GM21723 (cell line): Measurements from ENCODE around the gene GARIN5A.
A peak's percentile ranks its signal among the peaks of the same experiment; 100 is the strongest.

Experiments used
- ATAC-seq: cut with Tn5 transposase; IDR thresholded peaks from one replicate; pipeline ENCODE4 v1.9.1; 2021; ENCODE audit warnings: mild to moderate bottlenecking, moderate library complexity; ENCODE audit not compliant: unreplicated experiment

The GARIN5A gene

DNA sequence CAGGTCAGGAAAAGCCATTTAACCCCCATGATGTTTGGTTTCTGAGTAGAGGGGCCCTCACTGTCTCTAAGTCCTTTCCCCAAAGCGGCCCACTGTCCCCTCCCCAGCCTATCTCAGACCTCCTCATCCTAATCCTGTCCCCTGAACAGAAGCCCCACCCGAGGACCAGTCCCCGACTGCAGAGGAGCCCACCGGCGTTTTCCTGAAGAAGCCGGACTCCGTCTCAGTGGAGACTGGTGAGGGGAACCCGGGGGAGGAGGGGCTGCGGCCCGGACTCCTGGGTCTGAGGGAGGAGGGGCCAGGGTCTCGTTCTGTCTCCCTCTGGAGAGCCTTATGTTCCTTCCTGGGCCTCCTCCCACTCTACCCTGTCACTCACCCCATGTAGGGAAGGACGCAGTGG is 41.0 kb downstream of the GARIN5A start:
- no peak for ATAC-seq

- ATAC-seq = no peak
Observed at GRCh38 chr19:50435221-50435620, 41.4 kb downstream of the GARIN5A start.

GRCh38 chr19:50434525-50434924 is 42.1 kb downstream of the GARIN5A start:
- ATAC-seq = no peak

DNA sequence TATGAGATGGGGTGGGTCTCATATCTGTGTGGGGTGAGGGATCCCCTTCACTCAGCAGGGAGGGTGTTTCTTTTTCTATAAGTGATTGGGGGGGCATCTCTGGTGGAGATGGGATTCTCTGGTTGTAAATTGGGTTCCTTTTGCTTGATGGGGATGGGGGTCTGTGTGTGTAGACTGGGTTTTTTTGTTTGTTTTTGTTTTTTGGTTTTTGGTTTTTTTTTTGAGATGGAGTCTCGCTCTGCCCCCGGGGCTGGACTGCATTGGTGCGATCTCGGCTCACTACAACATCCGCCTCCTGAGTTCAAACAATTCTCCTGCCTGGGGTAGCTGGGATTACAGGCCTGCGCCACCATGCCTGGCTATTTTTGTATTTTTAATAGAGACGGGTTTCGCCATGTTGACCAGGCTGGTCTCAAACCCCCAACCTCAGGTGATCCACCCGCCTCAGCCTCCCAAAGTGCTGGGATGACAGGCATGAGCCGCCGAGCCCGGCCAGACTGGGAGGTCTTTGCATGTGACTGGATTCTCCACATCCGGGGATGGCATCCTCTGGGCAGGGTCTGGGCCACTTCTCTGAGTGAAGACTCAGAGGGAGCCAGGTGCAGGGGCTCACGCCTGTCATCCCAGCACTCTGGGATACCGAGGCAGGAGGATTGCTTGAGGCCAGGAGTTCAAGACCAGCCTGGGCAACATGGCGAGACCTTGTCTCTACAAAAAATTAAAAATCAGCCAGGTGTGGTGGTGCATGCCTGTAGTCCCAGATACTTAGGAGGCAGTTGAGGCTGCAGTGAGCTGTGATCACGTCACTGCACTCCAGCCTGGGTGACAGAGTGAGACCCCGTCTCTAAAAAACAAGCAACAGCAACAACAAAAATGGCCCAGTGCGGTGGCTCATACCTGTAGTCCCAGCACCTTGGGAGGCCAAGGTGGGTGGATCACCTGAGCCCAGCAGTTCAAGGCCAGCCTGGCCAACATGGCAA is 43.2 kb downstream of the GARIN5A start:
- ATAC-seq = no peak

DNA sequence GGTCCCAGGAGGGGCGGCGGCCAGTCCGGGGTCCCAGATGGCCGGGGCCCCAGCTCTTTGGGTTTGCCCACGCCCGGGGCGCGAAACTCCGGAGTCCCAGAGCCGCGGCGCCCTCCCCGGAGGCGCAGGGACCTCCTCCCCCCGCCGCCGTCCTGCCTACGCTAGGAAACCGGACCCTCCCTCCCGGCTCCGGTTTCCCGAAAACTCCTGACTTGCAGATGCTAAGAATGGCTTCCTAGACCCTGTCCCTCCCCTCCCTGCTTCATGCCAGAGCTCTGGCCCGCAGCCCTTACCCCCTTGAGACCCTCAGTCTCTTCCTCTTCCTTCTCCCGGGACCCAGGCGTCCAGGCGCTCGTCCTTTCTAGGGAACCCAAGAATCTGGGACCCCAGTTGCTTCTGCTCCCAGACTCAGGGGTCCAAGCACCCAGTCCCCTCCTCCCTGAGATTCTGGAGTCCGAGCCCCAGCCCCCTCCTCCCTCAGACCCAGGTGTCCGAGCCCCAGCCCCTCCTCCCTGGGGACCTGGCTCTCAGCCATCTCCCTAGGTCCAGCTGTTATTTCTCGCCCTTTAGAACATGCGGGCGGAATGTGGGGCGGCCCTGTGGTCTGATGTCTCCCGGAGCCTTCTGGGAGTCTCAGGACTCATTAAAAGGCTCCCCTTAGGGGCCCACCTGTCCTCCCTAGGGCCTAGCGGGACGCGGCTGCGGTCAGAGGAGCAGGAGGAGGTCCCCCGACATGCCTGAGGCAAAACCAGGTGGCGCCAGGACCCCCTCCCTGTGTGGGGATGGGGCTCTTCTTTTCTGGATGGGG is 44.2 kb downstream of the GARIN5A start, which contains the start of gene MYBPC2:
TSS of gene MYBPC2 (plus strand) at position 672 of the 808 bp plus-strand sequence. CDS start at position 734, 62 bp downstream.
- no peak for ATAC-seq

GRCh38 chr19:50431343-50432220 is 45.1 kb downstream of the GARIN5A start:
- ATAC-seq = peak; percentile 71

DNA sequence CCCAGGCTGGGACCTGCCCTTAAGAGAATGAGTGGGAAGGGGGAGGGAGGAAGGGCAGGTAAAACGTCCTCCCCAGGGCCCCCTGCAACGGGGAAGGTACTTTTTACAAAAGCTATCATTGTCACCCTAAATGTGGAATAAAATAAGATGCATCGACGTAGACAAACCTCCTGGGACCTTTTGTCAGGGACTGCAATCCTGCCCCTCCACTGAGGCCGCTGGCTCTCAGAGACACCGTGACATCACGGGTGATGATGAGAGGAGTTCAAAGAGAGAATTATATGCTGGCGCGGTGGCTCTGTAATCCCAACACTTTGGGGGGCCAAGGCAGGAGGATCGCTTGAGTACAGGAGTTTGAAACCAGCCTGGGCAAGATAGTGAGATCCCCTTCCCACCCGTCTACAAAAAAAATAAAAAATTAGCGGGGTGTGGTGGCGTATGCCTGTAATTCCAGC is 45.7 kb downstream of the GARIN5A start:
- no peak for ATAC-seq

GRCh38 chr19:50428772-50429463 is 47.7 kb downstream of the GARIN5A start:
- no peak for ATAC-seq

- ATAC-seq = no peak
Observed at GRCh38 chr19:50427997-50428425, 48.6 kb downstream of the GARIN5A start.

GRCh38 chr19:50427318-50427925 is 49.2 kb downstream of the GARIN5A start:
- no peak for ATAC-seq

- no peak for ATAC-seq
Observed at GRCh38 chr19:50425581-50425980, 51.1 kb downstream of the GARIN5A start.

DNA sequence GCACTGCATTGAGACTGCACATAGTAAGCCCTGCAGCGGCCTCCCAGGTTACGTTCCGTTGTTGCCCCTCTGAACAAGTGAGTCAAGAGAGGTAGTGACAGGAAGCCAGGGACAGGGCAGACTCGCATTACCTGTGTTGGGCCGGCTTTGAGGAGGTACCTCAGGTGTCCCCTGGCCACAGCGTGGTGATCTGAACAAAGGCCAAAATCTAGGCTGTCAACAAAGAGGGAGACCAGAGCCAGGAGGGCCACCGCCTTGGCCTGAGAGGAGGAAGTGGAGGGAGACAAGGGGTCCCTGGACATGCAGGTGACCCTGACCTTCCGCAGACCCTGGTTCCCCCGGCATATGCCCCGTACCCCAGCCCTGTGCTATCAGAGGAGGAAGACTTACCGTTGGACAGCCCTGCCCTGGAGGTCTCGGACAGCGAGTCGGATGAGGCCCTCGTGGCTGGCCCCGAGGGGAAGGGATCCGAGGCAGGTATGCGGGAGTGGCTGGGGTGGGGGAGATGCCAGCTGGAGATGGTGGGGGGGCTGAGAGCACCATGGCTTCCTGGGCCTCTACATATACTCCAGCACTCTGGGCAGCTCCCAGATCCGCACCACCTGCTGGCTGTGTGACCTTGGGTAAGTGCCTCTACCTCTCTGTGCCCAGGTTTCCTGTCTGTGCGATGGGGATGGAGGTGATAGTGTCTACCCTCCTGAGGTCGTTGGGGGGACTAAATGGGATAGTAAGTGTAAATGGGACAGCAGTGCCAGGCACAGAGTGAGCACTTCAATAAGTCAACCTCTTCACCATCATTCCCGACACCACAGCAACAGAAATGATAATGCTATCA is 53.2 kb downstream of the GARIN5A start:
- ATAC-seq = no peak

DNA sequence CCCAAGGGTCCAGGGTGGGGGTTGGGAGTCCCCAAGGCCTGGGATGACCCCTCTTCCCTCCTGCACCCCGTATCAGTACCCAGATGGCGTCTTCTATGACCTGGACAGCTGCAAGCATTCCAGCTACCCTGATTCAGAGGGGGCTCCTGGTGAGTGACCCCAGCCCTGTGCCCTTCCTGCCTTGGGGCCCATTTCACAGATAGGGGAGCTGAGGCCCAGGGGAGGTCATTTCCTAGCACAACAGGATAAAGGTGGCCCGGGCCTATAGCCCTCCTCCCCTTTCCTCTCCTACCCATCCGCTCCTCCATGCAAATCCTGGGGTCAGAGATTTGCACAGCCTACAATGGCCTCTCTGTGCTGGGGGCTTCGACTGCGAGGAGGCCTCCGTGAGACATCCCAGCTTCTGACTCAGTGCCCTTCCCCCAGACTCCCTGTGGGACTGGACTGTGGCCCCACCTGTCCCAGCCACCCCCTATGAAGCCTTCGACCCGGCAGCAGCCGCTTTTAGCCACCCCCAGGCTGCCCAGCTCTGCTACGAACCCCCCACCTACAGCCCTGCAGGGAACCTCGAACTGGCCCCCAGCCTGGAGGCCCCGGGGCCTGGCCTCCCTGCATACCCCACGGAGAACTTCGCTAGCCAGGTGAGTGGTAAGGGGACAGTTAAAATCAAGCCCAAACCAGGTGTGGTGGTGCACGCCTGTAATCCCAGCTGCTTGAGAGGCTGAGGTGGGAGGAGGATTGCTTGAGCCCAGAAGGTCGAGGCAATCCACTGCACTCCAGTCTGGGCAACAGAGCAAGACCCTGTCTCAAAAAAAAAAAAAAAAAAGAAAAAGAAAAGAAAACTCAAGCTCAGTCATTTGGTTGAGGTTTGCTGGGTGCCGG is 54.0 kb downstream of the GARIN5A start:
- no peak for ATAC-seq

DNA sequence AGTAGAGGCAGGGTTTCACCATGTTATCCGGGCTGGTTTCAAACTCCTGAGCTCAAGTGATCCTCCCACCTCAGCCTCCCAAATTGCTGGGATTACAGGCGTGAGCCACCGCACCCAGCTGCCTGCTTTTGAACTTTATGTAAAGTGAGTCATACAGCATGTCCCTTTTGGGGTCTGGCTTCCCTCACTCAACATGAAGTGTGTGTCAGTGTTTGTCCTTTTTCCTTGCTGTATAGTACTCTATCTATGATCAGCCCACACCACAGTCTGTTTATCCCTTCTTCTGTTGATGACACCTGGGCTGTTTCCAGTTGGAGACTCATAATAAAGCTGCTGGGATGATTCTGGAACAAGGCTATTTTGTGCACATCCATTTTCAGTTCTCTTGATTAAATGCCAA is 55.8 kb downstream of the GARIN5A start:
- no peak for ATAC-seq

- ATAC-seq = no peak
Observed at GRCh38 chr19:50420127-50420526, 56.5 kb downstream of the GARIN5A start.

DNA sequence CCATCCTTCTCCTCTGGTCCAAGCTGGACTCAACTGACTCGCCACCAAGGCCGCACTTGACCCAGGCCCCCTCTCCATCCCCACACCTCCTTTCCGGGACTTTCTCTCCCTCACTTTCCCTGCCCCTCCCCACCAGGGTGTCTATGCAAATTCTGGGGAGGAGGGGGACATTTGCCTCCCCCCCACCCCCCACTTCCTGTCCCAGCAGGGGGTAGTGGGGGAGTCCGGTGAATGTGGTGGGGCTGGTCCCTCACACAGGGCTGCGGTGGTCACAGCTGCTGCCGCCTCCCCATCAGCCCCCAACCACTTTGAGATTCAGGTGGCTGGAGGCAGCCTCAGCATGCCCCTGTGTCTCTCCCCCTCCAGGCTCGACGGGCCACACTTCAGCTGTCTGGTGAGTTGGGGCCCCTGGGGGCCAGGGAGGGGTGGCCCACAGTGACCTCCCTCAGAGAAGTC is 57.0 kb downstream of the GARIN5A start:
- no peak for ATAC-seq

DNA sequence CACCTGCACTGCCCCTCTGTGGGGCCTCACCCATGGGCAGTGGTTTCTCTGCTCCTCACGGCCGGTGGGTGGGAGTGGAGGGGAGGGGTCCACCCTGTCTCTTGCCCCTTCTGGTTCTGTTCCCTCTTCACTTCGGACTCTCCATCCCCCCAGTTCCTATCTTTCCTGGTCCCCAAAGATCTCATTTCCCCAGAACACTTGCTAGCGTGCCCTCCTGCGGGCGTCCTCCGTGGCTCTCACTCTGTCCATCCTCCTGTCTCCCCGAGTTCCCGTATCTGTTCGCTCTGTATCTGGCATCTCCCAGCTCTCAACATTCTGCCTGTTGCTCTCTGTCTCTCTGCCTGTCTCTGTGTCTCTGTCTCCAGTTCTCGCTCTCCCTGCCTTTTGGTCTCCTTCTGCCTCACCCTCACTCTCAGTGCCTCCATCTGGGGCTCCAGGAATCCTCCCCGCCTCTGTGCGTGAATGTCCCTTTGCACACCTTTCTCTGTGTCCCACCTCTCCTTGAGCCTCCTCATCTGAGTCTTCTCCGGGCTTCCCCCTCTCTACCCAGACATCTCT is 57.5 kb downstream of the GARIN5A start:
- ATAC-seq = no peak
